GF-D8 (cell line): ENCODE results near the gene ABCC9.

Source experiments
- DNase-seq: peaks from one replicate; lab custom pipeline; 2025; lab: John Stamatoyannopoulos, UW

Gene ABCC9

GRCh38 chr12:21773806-21774205 is 167.4 kb downstream of the ABCC9 start:
- no peak for DNase-seq

DNA sequence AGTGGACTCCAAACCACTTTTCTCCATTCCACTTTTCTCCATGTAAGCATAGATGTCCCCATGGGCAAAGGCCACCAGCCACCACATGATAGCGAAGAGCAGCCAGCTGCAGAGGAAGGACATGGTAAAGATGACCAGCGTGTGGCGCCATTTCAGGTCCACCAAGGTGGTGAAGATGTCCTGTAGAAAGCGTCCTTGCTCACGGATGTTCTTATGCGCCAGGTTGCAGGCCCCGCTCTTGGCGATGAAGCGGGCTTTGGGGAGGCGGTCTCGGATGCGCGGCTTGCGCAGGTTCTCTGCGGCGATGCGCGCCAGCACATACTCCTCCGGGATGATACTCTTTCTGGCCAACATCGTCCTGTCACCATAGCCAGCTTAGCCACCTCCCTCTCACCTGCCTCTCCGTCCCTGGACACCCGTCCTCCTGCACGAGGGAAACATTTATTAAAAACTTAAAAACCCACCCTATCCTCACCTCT is 167.9 kb downstream of the ABCC9 start:
- DNase-seq: no peak

DNA sequence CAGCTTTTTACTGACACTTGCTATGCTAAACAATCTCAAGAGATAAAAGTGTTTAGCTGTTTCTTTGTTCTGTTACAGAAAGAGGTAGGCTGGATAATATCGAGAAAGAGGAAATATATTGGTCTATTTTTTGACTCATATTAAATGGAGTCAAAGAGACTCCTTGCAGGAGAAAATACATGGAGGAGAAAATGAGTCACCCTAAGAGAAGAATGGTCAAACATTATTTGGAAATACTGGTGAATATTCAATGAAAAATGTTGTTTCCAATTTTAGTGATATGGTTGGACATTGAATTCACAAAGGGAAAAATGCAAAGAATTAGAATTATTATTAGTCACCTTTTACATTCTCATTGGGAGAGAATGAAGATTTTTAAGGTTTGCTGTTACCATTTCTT is 169.9 kb downstream of the ABCC9 start:
- DNase-seq: no peak

DNA sequence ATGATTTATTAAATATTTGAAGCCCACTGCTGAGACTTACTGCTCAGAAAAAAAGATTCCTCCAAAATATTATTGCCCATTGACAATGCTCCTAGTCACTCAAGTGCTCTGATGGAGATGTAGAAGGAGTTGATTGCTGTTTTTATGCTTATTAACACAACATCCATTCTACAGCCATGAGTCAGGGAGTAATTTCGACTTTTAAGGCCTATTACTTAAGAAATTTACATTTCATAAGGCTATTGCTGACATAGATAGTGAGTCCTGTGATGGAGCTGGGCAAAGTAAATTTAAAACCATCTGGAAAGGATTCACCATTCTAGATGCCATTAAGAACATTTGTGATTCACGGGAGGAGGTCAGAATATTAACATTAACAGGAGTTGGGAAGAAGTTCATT is 171.9 kb downstream of the ABCC9 start:
- DNase-seq: no peak

DNA sequence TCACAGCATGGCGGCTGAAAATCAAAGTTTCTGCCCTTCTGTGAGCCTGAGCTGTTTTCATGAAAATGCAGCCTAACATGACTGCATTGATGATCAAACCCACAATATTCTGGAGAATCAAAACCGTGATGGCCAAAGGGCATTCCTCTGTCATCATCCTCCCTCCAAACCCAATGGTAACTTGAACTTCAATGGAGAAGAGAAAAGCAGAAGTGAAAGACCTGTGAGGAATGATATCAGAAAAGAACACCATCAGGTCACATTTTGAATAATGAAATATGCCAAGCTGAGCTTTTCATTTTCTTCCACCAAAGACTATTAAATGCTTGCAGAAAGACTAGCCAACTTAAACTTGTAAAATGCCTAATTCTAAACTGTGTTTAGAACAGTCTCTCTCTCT is 174.8 kb downstream of the ABCC9 start:
- DNase-seq: no peak

DNA sequence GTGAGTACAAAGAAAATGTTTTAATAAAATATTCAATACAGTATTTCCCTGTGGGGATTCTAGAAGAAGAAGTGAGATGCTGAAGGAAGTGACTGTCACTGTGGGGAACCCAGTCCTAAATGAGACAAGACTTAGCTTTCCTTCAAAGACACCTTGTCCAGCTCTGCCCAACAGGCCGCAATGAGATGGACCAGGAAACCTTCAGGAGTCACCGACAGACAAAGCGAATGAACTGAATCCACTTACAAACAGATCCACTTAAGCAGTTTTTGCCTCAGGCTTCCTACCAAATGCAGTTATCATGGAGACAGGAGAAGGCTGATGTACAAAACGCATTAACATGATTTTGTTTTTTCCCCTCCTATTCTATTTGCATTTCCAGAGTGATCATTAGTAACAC is 176.3 kb downstream of the ABCC9 start:
- no peak for DNase-seq

GRCh38 chr12:21764065-21764464 is 177.2 kb downstream of the ABCC9 start:
- DNase-seq: no peak

DNA sequence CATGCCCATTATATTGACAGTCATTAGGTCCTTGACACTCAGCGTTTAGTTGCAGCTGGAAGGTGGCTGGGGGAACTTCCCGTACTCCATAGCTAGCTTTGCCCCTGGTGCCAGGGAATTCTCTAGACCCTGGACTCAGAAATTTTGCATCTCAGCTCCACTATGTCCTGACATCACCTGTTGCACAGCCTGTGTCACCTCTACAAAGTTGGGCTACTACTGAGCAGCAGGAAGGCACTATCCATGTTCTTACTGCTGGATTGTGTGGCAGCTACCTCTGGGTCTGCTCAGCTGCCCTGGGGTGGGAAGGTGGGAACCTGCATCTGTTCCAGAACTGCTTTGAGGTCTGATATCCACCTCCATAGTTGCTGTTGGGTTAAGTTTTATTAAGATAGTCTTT is 177.7 kb downstream of the ABCC9 start:
- no peak for DNase-seq

GRCh38 chr12:21759737-21760136 is 181.5 kb downstream of the ABCC9 start:
- DNase-seq: no peak

GRCh38 chr12:21757735-21758134 is 183.5 kb downstream of the ABCC9 start:
- no peak for DNase-seq

DNA sequence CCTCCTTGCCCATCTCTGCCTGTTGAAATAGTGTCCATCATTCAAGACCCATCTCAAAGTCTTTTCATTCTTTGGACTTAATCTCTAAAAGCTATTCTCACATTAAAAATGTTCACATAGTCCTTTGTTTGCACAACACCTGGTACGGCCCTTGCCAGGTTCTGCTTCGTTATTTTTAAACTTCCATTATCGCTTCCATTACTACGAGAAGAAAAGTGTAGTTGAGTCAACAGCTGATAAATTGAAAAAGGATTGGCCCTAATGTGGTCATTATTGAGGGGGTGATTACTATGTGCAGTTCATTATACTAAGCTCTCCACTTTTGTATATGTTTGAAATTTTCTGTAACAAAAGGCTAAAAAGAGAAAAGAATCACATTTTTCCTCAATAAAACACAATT is 184.5 kb downstream of the ABCC9 start:
- DNase-seq: no peak

GRCh38 chr12:21751517-21751916 is 189.7 kb downstream of the ABCC9 start:
- no peak for DNase-seq
